Activated CD8-positive, alpha-beta T cell treated with anti-CD3 and anti-CD28 coated beads for 36 hours (primary cell): ENCODE results near the gene RIIAD1. TPM values are rescaled to one million over a fixed set of nuclear protein-coding genes. Genes with fewer than 3 reads are reported as not detected.

Experiments used
- ATAC-seq: fragments of 200-7000 bp; cut with Tn5 transposase; one replicate; pipeline ENCODE4 v1.10.0; 2021; ENCODE audit warnings: mild to moderate bottlenecking, moderate library complexity
- CTCF ChIA-PET: fragments of 350-600 bp; sonication (Branson Sonifier 250); formaldehyde crosslinking; loops from one replicate; lab custom pipeline; 2021; ENCODE audit warnings: antibody characterized with exemption; lab: Charles Lee
- POLR2A ChIA-PET: fragments of 350-600 bp; sonication (Branson Sonifier 250); formaldehyde crosslinking; loops from one replicate; lab custom pipeline; 2021; ENCODE audit warnings: antibody characterized with exemption; lab: Charles Lee
- DNase-seq: peaks from one replicate; pipeline ENCODE4 v3.0.0-alpha.2; 2020
- H3K27ac Mint-ChIP-seq: one replicate; pipeline ENCODE4 v1.8.0; 2021; ENCODE audit warnings: mild to moderate bottlenecking, mixed read lengths
- H3K27me3 Mint-ChIP-seq: one replicate; pipeline ENCODE4 v1.8.0; 2021; ENCODE audit warnings: mixed read lengths
- H3K36me3 Mint-ChIP-seq: one replicate; pipeline ENCODE4 v1.8.0; 2021; ENCODE audit warnings: low read depth, mixed read lengths
- H3K4me1 Mint-ChIP-seq: one replicate; pipeline ENCODE4 v1.8.0; 2021; ENCODE audit warnings: low read depth, mixed read lengths
- H3K4me3 Mint-ChIP-seq: one replicate; pipeline ENCODE4 v1.8.0; 2021; ENCODE audit warnings: mild to moderate bottlenecking, moderate library complexity, mixed read lengths
- H3K9me3 Mint-ChIP-seq: one replicate; pipeline ENCODE4 v1.8.0; 2021; ENCODE audit warnings: mixed read lengths
- intact Hi-C: fragments of 100-400 bp; cut with micrococcal nuclease; formaldehyde crosslinking; loops from one replicate; pipeline ENCODE4 v1.10.0; 2022
- total RNA-seq, 2 experiments: library from RNA; stranded (reverse); gene quantifications; one replicate each; pipeline ENCODE4 v1.2.3, GENCODE V29; 2021
- TF ChIP-seq, protein P1 (sequence below): fragments of 200-600 bp; IDR thresholded peaks from one replicate; pipeline ENCODE4 v1.8.0; 2022; ENCODE audit warnings: antibody characterized with exemption, mild to moderate bottlenecking

RIIAD1 gene
- total RNA-seq, 2 experiments from 2014 or later = not detected

DNA sequence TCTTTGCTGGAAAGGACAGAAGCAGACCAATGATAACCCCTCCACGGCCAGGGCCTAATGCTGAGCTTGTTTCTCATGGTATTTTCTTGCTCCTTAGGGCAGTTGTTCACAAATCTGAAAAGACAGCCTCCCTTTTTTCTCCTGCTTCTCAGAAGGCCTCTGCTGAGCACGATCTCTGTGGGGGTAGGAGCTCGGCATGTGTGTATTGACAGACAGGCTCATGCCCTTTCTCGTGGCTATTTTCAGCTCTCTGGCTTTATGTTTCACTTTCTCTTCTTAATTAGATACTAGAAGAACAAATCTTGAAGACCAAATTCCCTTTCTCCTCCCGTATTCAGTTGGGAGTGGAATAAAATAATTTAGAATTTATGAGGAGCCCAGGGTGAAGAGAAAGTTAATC lies 768 bp upstream of the RIIAD1 start:
- ChIA-PET POLR2A (no interaction called here), CTCF (interaction anchor here (1.3 to 1.8 kb wide), 4 partner anchors 14 to 127 kb away, joined by 4 to 8 read pairs (median 5); partner anchors contain the start of gene C2CD4D)
- peak; percentile 32 for DNase-seq
- TF ChIP-seq, protein P1, sequence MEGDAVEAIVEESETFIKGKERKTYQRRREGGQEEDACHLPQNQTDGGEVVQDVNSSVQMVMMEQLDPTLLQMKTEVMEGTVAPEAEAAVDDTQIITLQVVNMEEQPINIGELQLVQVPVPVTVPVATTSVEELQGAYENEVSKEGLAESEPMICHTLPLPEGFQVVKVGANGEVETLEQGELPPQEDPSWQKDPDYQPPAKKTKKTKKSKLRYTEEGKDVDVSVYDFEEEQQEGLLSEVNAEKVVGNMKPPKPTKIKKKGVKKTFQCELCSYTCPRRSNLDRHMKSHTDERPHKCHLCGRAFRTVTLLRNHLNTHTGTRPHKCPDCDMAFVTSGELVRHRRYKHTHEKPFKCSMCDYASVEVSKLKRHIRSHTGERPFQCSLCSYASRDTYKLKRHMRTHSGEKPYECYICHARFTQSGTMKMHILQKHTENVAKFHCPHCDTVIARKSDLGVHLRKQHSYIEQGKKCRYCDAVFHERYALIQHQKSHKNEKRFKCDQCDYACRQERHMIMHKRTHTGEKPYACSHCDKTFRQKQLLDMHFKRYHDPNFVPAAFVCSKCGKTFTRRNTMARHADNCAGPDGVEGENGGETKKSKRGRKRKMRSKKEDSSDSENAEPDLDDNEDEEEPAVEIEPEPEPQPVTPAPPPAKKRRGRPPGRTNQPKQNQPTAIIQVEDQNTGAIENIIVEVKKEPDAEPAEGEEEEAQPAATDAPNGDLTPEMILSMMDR = no peak
- Mint-ChIP-seq H3K4me3 (peak overlapping the region; percentile 53), H3K27ac (no peak overlapping the region), H3K36me3 (no peaks in the 10 kb centered on the region), H3K4me1 (peaks cover 22% of the 10 kb centered on the region), H3K27me3 (peaks cover 64% of the 10 kb centered on the region), H3K9me3 (no peaks in the 10 kb centered on the region)
- intact Hi-C loops = loop anchor here (10.0 kb wide), 1 partner anchor 56 kb away; no protein-coding TSS in a partner anchor
- peak; percentile 35 for ATAC-seq

DNA sequence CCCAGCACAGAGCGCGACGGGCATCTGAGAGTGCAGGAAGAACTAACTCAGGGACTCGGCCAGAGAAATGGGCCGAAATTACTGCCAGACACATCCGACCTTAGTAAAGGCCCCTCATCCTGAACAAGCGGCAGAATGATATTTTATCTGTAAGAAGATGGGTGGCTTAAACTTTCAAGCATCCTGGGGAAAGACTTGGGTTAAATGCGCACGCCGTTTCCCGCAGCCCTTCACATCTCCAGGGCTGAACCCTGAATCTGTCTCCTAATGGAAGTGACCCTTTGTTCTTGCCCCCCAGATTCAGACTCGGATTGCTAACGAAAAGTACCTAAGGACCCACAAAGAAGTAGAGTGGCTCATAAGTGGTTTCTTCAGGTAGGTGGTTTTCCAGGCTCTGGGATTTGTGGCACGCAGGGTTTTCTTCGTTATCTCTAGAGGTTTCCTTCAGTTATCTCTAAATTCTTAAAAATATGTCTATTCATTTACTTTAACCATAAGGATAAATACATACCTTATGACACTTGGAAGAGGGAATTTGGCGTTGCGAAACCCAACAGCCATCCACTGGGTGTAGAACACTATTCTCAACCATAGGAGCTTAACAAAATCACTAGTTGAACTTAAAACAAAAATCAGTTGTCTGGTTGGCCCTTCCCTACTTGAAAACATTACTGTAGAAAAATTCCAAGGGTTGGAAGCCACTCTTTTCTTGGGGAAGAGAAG lies 627 bp downstream of the RIIAD1 start:
- DNase-seq = no peak
- ChIA-PET POLR2A (no interaction called here), CTCF (interaction anchor here (1.8 kb wide), 1 partner anchor 13 kb away, joined by 6 read pairs; no protein-coding TSS in a partner anchor)
- Mint-ChIP-seq H3K9me3 (no peaks in the 10 kb centered on the region), H3K4me3 (peak overlapping the region; percentile 57), H3K4me1 (peaks cover 20% of the 10 kb centered on the region), H3K27ac (no peak overlapping the region), H3K27me3 (peaks cover 62% of the 10 kb centered on the region), H3K36me3 (no peaks in the 10 kb centered on the region)
- TF ChIP-seq, protein P1 = no peak
- intact Hi-C loops = loop anchor here (10.0 kb wide), 1 partner anchor 57 kb away; no protein-coding TSS in a partner anchor
- ATAC-seq = no peak

DNA sequence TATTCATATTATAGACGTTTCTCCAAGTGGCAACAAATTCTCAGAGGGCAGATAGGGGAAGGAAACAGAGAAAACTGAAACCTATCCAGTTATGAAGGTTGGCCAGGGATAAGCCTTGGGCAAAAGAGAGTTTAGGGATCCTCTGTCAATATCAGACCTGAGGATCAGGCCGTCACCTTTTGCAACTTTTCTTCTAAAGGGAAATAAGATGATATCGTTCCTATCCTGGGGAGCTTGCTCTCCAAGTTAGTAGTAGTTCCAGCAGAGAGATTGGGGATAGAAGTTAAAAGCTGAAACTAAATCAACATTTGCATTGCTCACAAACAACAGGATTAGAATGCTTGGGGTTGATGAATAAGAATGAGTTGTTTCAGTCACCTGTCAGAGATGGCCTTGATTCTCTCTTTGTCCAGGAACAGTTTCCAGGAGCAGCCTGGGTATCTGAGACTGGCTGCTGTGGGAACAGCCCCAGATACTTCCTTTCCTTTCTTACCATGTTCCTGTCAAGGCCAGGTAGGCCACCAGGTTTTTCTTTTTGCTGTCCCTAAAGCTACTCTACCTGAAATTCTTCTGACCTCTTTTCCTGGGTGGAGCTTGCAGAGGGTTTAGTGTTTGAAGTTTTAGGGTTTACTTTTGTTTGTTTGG lies 2.5 kb downstream of the RIIAD1 start:
- Mint-ChIP-seq H3K4me1 (peaks cover 17% of the 10 kb centered on the region), H3K36me3 (no peaks in the 10 kb centered on the region), H3K27me3 (peaks cover 49% of the 10 kb centered on the region), H3K9me3 (no peaks in the 10 kb centered on the region), H3K4me3 (no peak overlapping the region), H3K27ac (no peak overlapping the region)
- ChIA-PET POLR2A (no interaction called here), CTCF (interaction anchor here (1.8 kb wide), 1 partner anchor 11 kb away, joined by 6 read pairs; no protein-coding TSS in a partner anchor)
- TF ChIP-seq, protein P1 = no peak
- intact Hi-C loops = loop anchor here (10.0 kb wide), 1 partner anchor 59 kb away; no protein-coding TSS in a partner anchor
- DNase-seq (no peak), ATAC-seq (no peak)

DNA sequence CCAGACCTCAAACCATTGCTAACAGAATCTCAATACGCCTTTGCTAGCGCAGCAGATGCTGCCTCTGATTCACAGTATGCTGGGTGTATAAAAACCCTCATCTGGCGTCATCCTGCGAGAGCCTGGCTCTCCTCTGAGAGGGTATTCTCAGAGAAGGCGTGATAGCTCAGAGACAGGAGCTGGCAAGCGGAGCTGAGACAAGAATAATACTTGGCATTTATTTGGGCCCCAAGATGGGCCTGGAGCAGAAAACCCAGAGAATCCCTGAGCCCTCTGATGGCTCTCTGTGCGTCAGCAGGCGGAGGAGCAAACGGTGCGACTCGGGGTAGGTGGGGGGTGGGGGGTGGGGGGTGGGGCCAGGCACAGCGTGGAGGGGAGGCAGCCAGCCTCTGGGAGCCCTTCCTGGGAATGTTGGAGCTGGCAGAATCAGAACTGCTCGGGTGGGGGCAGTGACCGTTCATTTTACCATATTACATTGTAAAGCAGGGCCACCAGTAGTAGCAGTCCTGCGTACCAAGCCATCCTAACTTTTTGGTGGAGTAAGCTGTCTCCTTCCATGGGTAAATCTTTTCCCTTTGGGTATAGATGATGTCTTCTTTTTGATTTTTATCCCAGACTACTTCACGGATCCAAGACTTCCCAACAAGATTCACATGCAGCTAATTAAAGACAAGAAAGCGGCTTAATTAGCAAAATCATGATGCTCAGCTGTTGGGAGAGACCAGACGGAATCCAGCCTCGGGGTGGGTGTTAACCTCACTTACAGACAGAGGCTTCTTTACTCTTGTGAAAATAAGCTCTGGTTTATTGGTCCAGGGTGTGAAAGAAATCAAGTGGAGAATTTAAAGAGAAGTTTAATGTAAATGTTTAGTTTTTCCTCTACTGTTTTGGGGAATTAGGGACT lies 7.1 kb downstream of the RIIAD1 start:
- DNase-seq (no peak), ATAC-seq (no peak)
- POLR2A ChIA-PET = no interaction called here
- Mint-ChIP-seq H3K27ac (no peak overlapping the region), H3K4me1 (no peaks in the 10 kb centered on the region), H3K27me3 (peaks cover 35% of the 10 kb centered on the region), H3K4me3 (no peak overlapping the region), H3K9me3 (no peaks in the 10 kb centered on the region), H3K36me3 (no peaks in the 10 kb centered on the region)
- intact Hi-C loops = loop anchor here (10.0 kb wide), 1 partner anchor 64 kb away; no protein-coding TSS in a partner anchor
- TF ChIP-seq, protein P1 = no peak
- CTCF ChIA-PET = interaction anchor here (0.6 to 1.4 kb wide), 2 partner anchors 33 to 108 kb away, joined by 3 to 6 read pairs; no protein-coding TSS in a partner anchor
